ENCODE results near the gene KNOP1.

Gene KNOP1

DNA sequence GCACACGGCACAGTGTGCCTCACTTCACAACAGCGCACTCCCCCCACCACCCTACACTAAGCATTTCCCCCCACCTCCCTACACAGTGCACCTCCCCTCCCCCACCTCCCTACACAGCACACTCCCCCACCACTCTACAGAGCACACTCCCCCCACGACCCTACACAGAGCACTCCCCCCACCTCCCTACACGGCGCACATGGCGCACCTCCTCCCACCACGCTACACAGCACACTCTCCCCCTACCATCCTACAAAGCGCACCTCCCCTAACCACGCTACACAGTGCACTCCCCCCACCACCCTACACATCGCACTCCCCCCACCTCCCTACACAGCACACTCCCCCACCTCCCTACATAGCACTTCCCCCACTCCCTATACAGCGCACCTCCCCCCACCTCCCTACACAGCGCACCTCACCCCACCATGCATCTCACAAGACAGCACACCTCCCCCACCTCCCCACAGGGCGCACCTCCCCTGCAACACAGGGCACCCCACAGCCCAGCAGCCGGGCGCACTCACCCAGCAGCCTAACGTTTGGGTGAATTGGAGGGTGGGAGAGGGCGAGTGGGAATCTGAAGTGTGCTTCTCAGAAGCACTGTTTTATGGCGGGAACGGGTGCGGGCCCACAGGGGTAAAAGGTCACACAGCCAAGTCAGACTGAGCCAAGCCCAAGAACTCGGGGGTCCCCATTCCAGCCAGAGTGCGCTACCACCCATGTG, 10.3 kb downstream of the KNOP1 start:
- TF ChIP-seq, protein P1, sequence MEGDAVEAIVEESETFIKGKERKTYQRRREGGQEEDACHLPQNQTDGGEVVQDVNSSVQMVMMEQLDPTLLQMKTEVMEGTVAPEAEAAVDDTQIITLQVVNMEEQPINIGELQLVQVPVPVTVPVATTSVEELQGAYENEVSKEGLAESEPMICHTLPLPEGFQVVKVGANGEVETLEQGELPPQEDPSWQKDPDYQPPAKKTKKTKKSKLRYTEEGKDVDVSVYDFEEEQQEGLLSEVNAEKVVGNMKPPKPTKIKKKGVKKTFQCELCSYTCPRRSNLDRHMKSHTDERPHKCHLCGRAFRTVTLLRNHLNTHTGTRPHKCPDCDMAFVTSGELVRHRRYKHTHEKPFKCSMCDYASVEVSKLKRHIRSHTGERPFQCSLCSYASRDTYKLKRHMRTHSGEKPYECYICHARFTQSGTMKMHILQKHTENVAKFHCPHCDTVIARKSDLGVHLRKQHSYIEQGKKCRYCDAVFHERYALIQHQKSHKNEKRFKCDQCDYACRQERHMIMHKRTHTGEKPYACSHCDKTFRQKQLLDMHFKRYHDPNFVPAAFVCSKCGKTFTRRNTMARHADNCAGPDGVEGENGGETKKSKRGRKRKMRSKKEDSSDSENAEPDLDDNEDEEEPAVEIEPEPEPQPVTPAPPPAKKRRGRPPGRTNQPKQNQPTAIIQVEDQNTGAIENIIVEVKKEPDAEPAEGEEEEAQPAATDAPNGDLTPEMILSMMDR (IDR thresholded peaks at IDR 0.05; ENCODE audit: low read depth, low read length, missing control alignments): no peak
- no peak for DNase-seq (ENCODE audit: low read depth)
- H3K4me3 ChIP-seq (ENCODE audit: low read depth, low read length): no peak overlapping the region

DNA sequence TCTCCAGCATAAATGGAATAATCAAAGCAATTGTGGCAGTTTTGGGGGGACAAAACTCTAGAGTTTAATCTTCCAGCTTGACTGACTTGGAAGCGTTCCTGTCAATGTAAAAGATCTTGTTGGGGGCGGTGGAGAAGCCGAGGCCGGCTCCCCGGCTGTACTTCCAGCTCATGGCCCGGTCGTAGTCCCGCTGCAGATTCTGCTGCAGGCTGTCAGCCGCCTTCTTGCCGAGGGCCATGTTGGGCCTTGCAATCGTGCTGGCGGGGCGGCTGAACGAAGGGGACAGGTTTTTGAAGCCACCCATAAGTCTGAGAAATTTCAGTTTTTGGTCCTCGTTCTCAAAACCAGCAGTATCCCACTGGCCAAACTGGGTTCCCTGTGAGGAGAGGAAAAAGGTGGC, 11.2 kb downstream of the KNOP1 start:
- TF ChIP-seq, protein P1 (IDR thresholded peaks at IDR 0.05; ENCODE audit: low read depth, low read length, missing control alignments): no peak
- no peak for DNase-seq (ENCODE audit: low read depth)
- no peak overlapping the region for H3K4me3 ChIP-seq (ENCODE audit: low read depth, low read length)

DNA sequence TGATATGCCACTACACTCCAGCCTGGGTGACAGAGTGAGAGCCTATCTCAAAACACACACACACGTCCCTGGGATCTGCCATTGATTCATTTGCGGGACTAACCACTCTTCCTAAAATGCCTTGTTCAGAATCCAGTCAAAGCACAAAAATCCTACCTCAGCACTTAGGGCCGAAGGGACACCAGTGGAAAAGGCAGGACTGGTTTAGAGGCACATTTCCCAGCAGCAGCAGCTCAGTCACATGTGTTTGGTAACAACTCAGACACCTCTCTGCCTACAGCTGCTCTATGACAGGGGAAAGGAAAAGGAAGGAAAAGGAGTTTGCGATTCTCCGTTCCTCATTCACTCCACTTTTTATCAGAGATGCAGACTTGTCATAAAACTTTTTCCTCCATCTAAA, 12.2 kb downstream of the KNOP1 start:
- DNase-seq (ENCODE audit: low read depth): no peak
- TF ChIP-seq, protein P1 (IDR thresholded peaks at IDR 0.05; ENCODE audit: low read depth, low read length, missing control alignments): no peak
- no peak overlapping the region for H3K4me3 ChIP-seq (ENCODE audit: low read depth, low read length)

DNA sequence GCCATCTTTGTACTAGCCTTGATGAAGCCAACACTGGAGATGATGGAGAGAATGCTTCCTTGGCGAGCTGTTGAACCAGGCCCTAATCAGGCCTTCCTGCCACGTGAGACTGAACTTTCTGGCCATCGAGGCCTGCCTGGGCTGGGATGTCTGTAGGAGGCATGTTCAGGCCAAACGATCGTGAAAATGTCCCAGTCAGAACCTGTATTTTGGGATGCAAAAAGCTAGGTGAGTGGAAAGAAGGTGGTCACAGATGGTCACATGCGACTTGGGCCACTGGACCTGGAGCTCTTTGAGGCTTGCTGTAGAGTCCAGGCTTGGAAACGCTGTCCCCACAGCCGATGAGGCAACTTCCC, 12.9 kb downstream of the KNOP1 start:
- H3K4me3 ChIP-seq (ENCODE audit: low read depth, low read length): no peak overlapping the region
- TF ChIP-seq, protein P1 (IDR thresholded peaks at IDR 0.05; ENCODE audit: low read depth, low read length, missing control alignments): no peak
- DNase-seq (ENCODE audit: low read depth): no peak

DNA sequence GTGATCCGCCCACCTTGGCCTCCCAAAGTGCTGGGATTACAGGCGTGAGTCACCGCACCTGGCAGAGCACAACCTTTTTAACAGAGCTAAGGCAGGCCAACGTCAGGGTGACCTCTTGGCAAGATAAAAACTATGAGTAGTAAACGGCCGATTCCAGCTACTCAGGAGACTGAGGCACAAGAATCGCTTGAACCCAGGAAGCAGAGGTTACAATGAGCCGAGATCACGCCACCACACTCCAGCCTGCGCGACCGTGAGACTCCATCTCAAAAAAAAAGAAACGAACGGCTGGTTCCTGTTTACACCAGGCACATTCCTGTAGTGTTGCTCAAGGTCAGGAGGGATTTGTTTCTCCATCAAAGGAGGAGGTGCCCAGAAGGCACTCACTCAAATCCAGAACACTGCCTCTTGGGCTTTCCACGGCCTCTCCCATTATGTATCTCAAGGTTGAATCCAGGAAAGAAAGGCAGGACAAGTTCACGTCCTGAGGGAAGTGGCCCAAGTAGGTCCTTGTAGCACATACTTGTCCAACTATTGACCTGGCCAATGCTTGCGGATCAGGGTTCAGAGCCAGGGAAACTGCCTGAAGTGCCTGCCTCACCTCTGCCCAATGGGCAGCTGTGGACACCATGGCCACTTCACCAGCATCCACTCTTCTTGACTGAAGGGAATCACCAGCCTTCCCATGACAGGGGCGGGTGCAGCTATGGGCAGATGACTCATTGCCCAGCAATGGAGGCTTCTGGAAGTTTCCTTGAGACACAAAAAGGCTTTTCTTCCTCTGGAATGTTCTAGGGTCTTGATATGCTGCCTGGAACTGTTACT, 13.5 kb downstream of the KNOP1 start:
- H3K4me3 ChIP-seq (ENCODE audit: low read depth, low read length): no peak overlapping the region
- DNase-seq (ENCODE audit: low read depth): no peak
- TF ChIP-seq, protein P1 (IDR thresholded peaks at IDR 0.05; ENCODE audit: low read depth, low read length, missing control alignments): no peak

DNA sequence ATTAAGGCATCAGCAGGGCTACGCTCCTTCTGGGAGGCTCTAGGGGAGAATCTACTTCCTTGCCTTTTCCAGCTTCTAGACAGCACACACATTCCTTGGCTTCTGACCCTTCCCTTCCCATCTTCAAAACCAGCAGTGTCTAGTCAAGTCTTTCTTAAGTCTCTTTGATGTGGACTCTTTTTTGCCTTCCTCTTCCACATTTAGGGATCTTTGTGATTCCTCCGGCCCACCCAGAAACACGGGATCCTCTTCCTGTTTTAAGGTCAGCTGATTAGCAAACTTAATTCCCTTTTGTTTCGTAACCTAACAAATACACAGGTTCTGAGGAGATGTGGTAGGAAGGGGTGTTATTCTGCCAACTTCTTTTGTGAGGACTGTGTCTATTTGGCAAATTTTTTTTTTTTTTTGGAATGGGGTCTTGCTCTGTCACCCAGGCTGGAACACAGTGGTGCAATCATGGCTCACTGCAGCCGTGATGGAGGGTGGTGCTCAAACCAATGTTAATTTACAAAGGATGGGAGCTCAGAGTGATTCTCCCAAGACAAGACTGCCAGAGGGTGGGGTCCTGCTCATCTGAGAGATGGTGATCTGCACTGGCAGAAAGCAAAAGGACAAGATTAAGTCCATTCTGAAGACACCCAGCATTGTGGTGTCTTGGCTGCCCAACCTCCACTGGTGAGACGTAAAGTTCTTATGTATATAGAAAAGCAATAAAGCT, 14.7 kb downstream of the KNOP1 start:
- no peak for DNase-seq (ENCODE audit: low read depth)
- no peak overlapping the region for H3K4me3 ChIP-seq (ENCODE audit: low read depth, low read length)
- TF ChIP-seq, protein P1 (IDR thresholded peaks at IDR 0.05; ENCODE audit: low read depth, low read length, missing control alignments): no peak

Measured in GM12864 (cell line).